Spleen (tissue), 11 donors: ENCODE data around the gene ATXN7L3. TPM values are rescaled to one million over a fixed set of nuclear protein-coding genes. Genes with fewer than 3 reads are reported as not detected.

Experiments used
- DNase-seq: peaks from one replicate; pipeline ENCODE4 v3.0.0-alpha.2; 2020
- H3K27ac ChIP-seq, 8 donors: fragments of 200-600 bp; sonication (generic) in 7 of 8; 1 replicate in 4 of 8; 2 replicates in 4 of 8; pipeline versions ENCODE4 v1.5.0 to v1.8.0; 2016 to 2021; ENCODE audit warnings: inconsistent platforms in 4 of 8, mild to moderate bottlenecking in 4 of 8, moderate library complexity in 1 of 8
- H3K27me3 ChIP-seq, 7 donors: fragments of 200-600 bp; sonication (generic) in 6 of 7; replicated peaks in 1 of 7; 1 replicate in 4 of 7; 2 replicates in 3 of 7; pipeline versions ENCODE4 v1.5.0 to v1.8.0; 2016 to 2021; ENCODE audit warnings: inconsistent platforms in 3 of 7, mild to moderate bottlenecking in 1 of 7
- H3K36me3 ChIP-seq, 6 donors: fragments of 200-600 bp; sonication (generic) in 5 of 6; 1 replicate in 4 of 6; 2 replicates in 2 of 6; pipeline versions ENCODE4 v1.5.0 to v1.8.0; 2016 to 2021; ENCODE audit warnings: inconsistent platforms in 2 of 6
- H3K4me1 ChIP-seq, 6 donors: fragments of 200-600 bp; sonication (generic) in 5 of 6; 1 replicate in 3 of 6; 2 replicates in 3 of 6; pipeline versions ENCODE4 v1.5.0 to v1.8.0; 2016 to 2021; ENCODE audit warnings: inconsistent platforms in 3 of 6
- H3K4me3 ChIP-seq, 8 donors: fragments of 200-600 bp; sonication (generic) in 7 of 8; 1 replicate in 4 of 8; 2 replicates in 4 of 8; pipeline versions ENCODE4 v1.5.0 to v1.8.0; 2016 to 2021; ENCODE audit warnings: inconsistent platforms in 4 of 8, mild to moderate bottlenecking in 4 of 8, moderate library complexity in 2 of 8
- H3K9me3 ChIP-seq, 8 donors: fragments of 200-600 bp; sonication (generic) in 7 of 8; 1 replicate in 4 of 8; 2 replicates in 4 of 8; pipeline versions ENCODE4 v1.5.0 to v1.8.0; 2016 to 2021; ENCODE audit warnings: inconsistent platforms in 4 of 8
- POLR2A ChIP-seq, 3 donors: fragments of 450-650 bp; IDR thresholded peaks; one replicate each; pipeline ENCODE4 v1.5.1; 2017; ENCODE audit warnings: antibody characterized with exemption in 3 of 3, mild to moderate bottlenecking in 1 of 3
- POLR2AphosphoS5 ChIP-seq, 3 donors: sonication (generic); formaldehyde crosslinking; IDR thresholded peaks; one replicate each; pipeline ENCODE4 v1.5.1; 2017; ENCODE audit warnings: antibody characterized with exemption in 3 of 3
- WGBS, 5 donors: extraction: QIAGEN DNeasy Blood & Tissue Kit in 3 of 5; methylation state at CpG; one replicate each; pipeline versions ENCODE4 v1.1.5 to v1.1.7; 2013 to 2018; 5-methylcytosine and 5-hydroxymethylcytosine counted together
- intact Hi-C: fragments of 100-400 bp; cut with DNase I; formaldehyde crosslinking; loops from one replicate; pipeline ENCODE4 v1.15.0; 2023; ENCODE audit warnings: low total_unique reads
- polyA plus RNA-seq, 3 donors: library from polyadenylated mRNA; stranded (reverse); fragments of 200-250 nt; gene quantifications; one replicate each; pipeline ENCODE4 v1.2.1, GENCODE V29; 2013
- total RNA-seq, 7 donors: library from RNA; depleted of rRNA in 3 of 7; stranded (reverse); fragments of >200 nt in 3 of 7; fragmentation: NEBNext Ultra II Directional in 4 of 7; extraction: Animal tissue kit (Norgen Biotek cat#: 25700) in 4 of 7; gene quantifications; one replicate each; pipeline versions ENCODE4 v1.1.0 to v1.2.1, GENCODE V29; 2016 to 2021
- TF ChIP-seq, protein P1 (sequence below), 11 experiments: fragments of 200-600 bp in 7 of 11; fragments of 450-650 bp in 4 of 11; sonication (generic) in 4 of 11; IDR thresholded peaks in 8 of 11; conservative IDR thresholded peaks in 3 of 11; 1 replicate in 7 of 11; 2 replicates in 4 of 11; pipeline versions ENCODE4 v1.4.0 to v1.8.0; 2016 to 2021; ENCODE audit warnings: antibody characterized with exemption in 11 of 11, inconsistent platforms in 4 of 11, mild to moderate bottlenecking in 1 of 11
- donor health status: healthy with polysubstance abuse.
- donor health status: DM: no; HTN: no; CAD: no; lungs with moderate emphysema.
- donor health status: DM: no; HTN: no; CAD: no.
- donor health status: Bipolar disorder and iron deficiency.
- donor health status: healthy.
- donor health status: DM: no; HTN: no; CAD: no.
- donor health status: DM: yes; HTN: yes; CAD: no.

The ATXN7L3 gene
- total and polyA plus RNA-seq, 10 donors: 25.2 to 96.2 (median 61.2) TPM

GRCh38 chr17:44219108-44219615, 19.5 kb upstream of the ATXN7L3 start:
- TF ChIP-seq POLR2A (IDR thresholded peaks at IDR 0.05) (peak in 1 of 3 donors; percentile 4), POLR2AphosphoS5 (IDR thresholded peaks at IDR 0.05) (peak in 2 of 3 donors; percentile 50 to 56)
- TF ChIP-seq, protein P1, sequence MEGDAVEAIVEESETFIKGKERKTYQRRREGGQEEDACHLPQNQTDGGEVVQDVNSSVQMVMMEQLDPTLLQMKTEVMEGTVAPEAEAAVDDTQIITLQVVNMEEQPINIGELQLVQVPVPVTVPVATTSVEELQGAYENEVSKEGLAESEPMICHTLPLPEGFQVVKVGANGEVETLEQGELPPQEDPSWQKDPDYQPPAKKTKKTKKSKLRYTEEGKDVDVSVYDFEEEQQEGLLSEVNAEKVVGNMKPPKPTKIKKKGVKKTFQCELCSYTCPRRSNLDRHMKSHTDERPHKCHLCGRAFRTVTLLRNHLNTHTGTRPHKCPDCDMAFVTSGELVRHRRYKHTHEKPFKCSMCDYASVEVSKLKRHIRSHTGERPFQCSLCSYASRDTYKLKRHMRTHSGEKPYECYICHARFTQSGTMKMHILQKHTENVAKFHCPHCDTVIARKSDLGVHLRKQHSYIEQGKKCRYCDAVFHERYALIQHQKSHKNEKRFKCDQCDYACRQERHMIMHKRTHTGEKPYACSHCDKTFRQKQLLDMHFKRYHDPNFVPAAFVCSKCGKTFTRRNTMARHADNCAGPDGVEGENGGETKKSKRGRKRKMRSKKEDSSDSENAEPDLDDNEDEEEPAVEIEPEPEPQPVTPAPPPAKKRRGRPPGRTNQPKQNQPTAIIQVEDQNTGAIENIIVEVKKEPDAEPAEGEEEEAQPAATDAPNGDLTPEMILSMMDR (IDR thresholded peaks at IDR 0.05 in 8 of 11, conservative IDR thresholded peaks at IDR 0.05 in 3 of 11): peak in 8 of 11 experiments; percentile 23 to 73 (median 58)
- Histone ChIP-seq H3K4me1 (peaks cover 33 to 73% (median 65%) of the 10 kb centered on the region in 6 donors), H3K27ac (peak overlapping the region; percentile 97 to 100 (median 99)), H3K36me3 (peaks cover 0 to 36% (median 26%) of the 10 kb centered on the region in 6 donors), H3K4me3 (peak overlapping the region; percentile 75 to 96 (median 87)), H3K27me3 (no peaks in the 10 kb centered on the region), H3K9me3 (no peaks in the 10 kb centered on the region)
- no peak for DNase-seq
- 0 to 1% (median 0%) methylated on average over 20 to 73 of the region's 73 CpGs for WGBS, 5 donors
- intact Hi-C loops: loop anchor here (2.0 kb wide), 1 partner anchor 106 kb away; the partner anchor contains the start of gene SLC25A39

DNA sequence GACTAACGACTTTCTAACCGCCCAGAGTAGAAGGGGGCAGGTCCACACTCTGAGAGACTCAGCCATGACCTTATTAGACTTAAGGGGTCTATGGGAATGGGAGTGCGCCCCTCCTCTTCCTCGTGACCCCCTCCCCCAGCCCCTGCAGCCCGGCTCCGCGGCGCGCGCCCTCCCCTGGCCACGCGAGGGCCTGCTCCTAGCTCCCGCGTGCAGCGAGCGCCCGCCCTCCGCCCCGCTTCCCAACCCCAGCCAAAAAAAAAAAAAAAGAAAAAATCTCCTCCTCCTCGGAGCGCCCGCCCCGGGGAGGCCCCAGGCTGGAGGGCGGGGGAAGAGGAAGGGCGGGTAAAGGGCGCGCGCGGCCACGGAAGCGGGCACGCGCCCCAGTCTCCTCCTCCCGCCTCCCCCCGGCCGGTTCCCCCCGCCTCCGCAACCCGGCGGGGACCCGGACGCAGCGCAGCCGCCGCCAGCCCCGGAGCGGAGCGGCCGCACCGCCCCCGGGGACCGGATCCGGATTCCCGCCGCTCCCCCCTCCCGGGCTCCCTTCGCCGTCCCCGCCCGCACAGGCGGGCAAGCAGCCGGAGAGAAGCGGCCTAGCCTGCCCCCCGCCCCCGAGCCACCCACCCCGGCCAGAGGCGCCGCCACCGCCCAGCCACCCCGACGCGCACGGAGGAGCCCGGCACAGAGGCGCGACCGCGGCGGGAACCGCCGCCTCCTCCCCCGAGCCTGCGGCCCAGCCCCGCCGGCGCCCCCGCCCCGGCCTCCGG, 18.8 kb upstream of the ATXN7L3 start:
- peak; percentile 97 for DNase-seq
- WGBS, 5 donors: 0 to 2% (median 0%) methylated on average over 8 to 84 of the region's 89 CpGs
- Histone ChIP-seq H3K4me1 (peaks cover 33 to 74% (median 63%) of the 10 kb centered on the region in 6 donors), H3K9me3 (no peaks in the 10 kb centered on the region), H3K36me3 (peaks cover 0 to 42% (median 31%) of the 10 kb centered on the region in 6 donors), H3K27me3 (no peaks in the 10 kb centered on the region), H3K27ac (peak overlapping the region; percentile 97 to 100 (median 99)), H3K4me3 (peak overlapping the region; percentile 75 to 96 (median 87))
- TF ChIP-seq, protein P1 (IDR thresholded peaks at IDR 0.05 in 8 of 11, conservative IDR thresholded peaks at IDR 0.05 in 3 of 11): peak; percentile 21 to 93 (median 77)
- peak in 1 of 3 donors; percentile 53 for TF ChIP-seq POLR2A (IDR thresholded peaks at IDR 0.05)
- TF ChIP-seq POLR2AphosphoS5 (IDR thresholded peaks at IDR 0.05): peak; percentile 83 to 87 (median 84)
- intact Hi-C loops: loop anchor here (2.0 kb wide), 1 partner anchor 106 kb away; the partner anchor contains the start of gene SLC25A39

GRCh38 chr17:44217738-44218343, 18.2 kb upstream of the ATXN7L3 start:
- peak; percentile 89 for DNase-seq
- TF ChIP-seq POLR2AphosphoS5 (IDR thresholded peaks at IDR 0.05) (no peak), POLR2A (IDR thresholded peaks at IDR 0.05) (no peak)
- TF ChIP-seq, protein P1 (IDR thresholded peaks at IDR 0.05 in 8 of 11, conservative IDR thresholded peaks at IDR 0.05 in 3 of 11): no peak
- Histone ChIP-seq H3K27ac (peak overlapping the region; percentile 97 to 100 (median 99)), H3K27me3 (no peaks in the 10 kb centered on the region), H3K4me1 (peaks cover 29 to 74% (median 61%) of the 10 kb centered on the region in 6 donors), H3K4me3 (peak overlapping the region; percentile 43 to 96 (median 86)), H3K9me3 (no peaks in the 10 kb centered on the region), H3K36me3 (peaks cover 0 to 49% (median 37%) of the 10 kb centered on the region in 6 donors)
- WGBS, 5 donors: 1 to 6% (median 3%) methylated on average over 10 of the region's 10 CpGs
- intact Hi-C loops: loop anchor here (2.0 kb wide), 1 partner anchor 107 kb away; the partner anchor contains the start of gene SLC25A39
